Gastroesophageal sphincter (tissue), 4 donors: Measurements from ENCODE around the gene BTBD16. TPM values are rescaled to one million over a fixed set of nuclear protein-coding genes. Genes with fewer than 3 reads are reported as not detected.

Experiments used
- ATAC-seq: fragments of 150-250 bp; one replicate; pipeline ENCODE4 v1.9.1; 2016; ENCODE audit warnings: mild to moderate bottlenecking, moderate library complexity
- H3K27ac ChIP-seq, 4 donors: fragments of 200-600 bp; sonication (generic) in 3 of 4; 1 replicate in 3 of 4; 2 replicates in 1 of 4; pipeline ENCODE4 v1.5.1; 2016 to 2019
- H3K27me3 ChIP-seq: fragments of 200-600 bp; sonication (generic); one replicate; pipeline ENCODE4 v1.5.1; 2019
- H3K36me3 ChIP-seq, 2 donors: fragments of 200-600 bp; sonication (generic); one replicate each; pipeline ENCODE4 v1.5.1; 2019; ENCODE audit warnings: control low read depth in 1 of 2
- H3K4me1 ChIP-seq, 3 donors: fragments of 200-600 bp; sonication (generic); 1 replicate in 2 of 3; 2 replicates in 1 of 3; pipeline ENCODE4 v1.5.1; 2016 to 2019; ENCODE audit warnings: control low read depth in 2 of 3
- H3K4me3 ChIP-seq, 2 donors: fragments of 200-600 bp; sonication (generic); one replicate each; pipeline ENCODE4 v1.5.1; 2019; ENCODE audit warnings: mild to moderate bottlenecking in 1 of 2, moderate library complexity in 1 of 2
- H3K9me3 ChIP-seq, 3 donors: fragments of 200-600 bp; sonication (generic); one replicate each; pipeline ENCODE4 v1.5.1; 2017 to 2019; ENCODE audit warnings: control low read depth in 2 of 3
- CTCF ChIP-seq, 4 experiments: fragments of 200-600 bp in 2 of 4; fragments of 450-650 bp in 2 of 4; sonication (generic) in 1 of 4; IDR thresholded peaks; one replicate each; pipeline ENCODE4 v1.5.1; 2017 to 2019; ENCODE audit warnings: antibody characterized with exemption in 4 of 4, mild to moderate bottlenecking in 2 of 4, moderate library complexity in 2 of 4
- EP300 ChIP-seq: sonication (generic); formaldehyde crosslinking; IDR thresholded peaks from one replicate; pipeline ENCODE4 v1.6.1; 2017; ENCODE audit warnings: antibody characterized with exemption, mild to moderate bottlenecking
- POLR2A ChIP-seq, 2 donors: fragments of 450-650 bp; IDR thresholded peaks; one replicate each; pipeline ENCODE4 v1.6.1; 2017; ENCODE audit warnings: antibody characterized with exemption in 2 of 2, mild to moderate bottlenecking in 2 of 2, moderate library complexity in 1 of 2
- POLR2AphosphoS5 ChIP-seq: sonication (generic); formaldehyde crosslinking; IDR thresholded peaks from one replicate; pipeline ENCODE4 v1.6.1; 2017; ENCODE audit warnings: antibody characterized with exemption
- WGBS, 2 donors: methylation state at CpG; one replicate each; pipeline ENCODE4 v1.1.5; 2018; ENCODE audit warnings: low coverage in 1 of 2; 5-methylcytosine and 5-hydroxymethylcytosine counted together
- total RNA-seq, 4 donors: library from RNA; depleted of rRNA; stranded (reverse); fragments of >200 nt; gene quantifications; one replicate each; pipeline ENCODE4 v1.1.0, GENCODE V29; 2016

BTBD16 gene
- total RNA-seq, 4 donors from 2014 or later: not detected

GRCh38 chr10:122249991-122250750 lies 20.9 kb upstream of the BTBD16 start:
- H3K4me3 ChIP-seq: no peak overlapping the region
- H3K27ac ChIP-seq: no peak overlapping the region
- no peak for TF ChIP-seq POLR2A (IDR thresholded peaks at IDR 0.05)
- no peak for TF ChIP-seq EP300
- TF ChIP-seq CTCF (IDR thresholded peaks at IDR 0.05): no peak
- TF ChIP-seq POLR2AphosphoS5: no peak
- peaks cover 0 to 91% of the 10 kb centered on the region in 2 donors for H3K36me3 ChIP-seq
- peaks cover 0 to 11% (median 0%) of the 10 kb centered on the region in 3 donors for H3K4me1 ChIP-seq
- H3K27me3 ChIP-seq: no peaks in the 10 kb centered on the region
- no peak for ATAC-seq
- H3K9me3 ChIP-seq: no peaks in the 10 kb centered on the region
- WGBS, 2 donors: 89 to 100% methylated on average over 1 to 2 of the region's 10 CpGs

DNA sequence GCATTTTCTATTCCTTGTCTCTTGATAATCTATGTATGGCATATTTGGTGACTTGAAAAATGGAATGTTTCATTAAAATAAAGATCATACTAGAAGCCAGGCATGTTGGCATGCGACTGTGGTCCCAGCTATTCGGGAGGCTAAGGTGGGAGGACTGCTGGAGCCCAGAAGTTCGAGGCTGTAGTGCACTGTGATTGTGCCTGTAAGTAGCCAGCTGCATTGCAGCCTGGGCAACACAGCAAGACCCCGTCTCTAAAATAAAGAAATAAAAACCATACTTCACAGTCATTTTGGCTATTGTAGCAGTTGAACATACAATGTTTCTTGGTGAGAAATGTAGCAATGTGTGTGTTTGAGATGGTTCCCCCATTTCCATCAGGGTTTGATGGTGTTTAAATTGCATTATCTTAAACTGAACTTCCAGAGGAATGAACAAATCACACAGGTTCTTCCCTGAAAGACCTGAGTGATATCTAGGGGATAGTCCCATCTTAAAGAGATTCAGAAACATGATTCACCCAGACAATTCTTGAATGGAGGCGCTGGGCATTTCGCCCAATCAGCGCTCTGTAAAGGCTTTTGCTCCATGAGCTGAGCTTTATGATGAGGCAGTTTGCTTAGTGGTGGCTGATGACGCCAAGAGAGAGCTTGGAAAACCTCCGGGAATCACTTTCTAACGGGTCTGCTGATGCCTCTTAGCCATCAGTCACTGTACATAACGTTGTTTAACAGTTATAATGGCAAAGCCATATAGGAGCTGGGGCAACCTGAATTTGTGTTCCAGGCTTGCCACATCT lies 19.4 kb upstream of the BTBD16 start:
- Histone ChIP-seq H3K9me3 (no peaks in the 10 kb centered on the region), H3K4me3 (no peak overlapping the region), H3K36me3 (peaks cover 0 to 89% of the 10 kb centered on the region in 2 donors), H3K27me3 (no peaks in the 10 kb centered on the region), H3K4me1 (peaks cover 0 to 11% (median 0%) of the 10 kb centered on the region in 3 donors), H3K27ac (no peak overlapping the region)
- ATAC-seq: no peak
- TF ChIP-seq POLR2AphosphoS5 (no peak), CTCF (IDR thresholded peaks at IDR 0.05) (no peak), POLR2A (IDR thresholded peaks at IDR 0.05) (no peak), EP300 (no peak)
- 91 to 93% methylated on average over 5 to 8 of the region's 11 CpGs for WGBS, 2 donors

DNA sequence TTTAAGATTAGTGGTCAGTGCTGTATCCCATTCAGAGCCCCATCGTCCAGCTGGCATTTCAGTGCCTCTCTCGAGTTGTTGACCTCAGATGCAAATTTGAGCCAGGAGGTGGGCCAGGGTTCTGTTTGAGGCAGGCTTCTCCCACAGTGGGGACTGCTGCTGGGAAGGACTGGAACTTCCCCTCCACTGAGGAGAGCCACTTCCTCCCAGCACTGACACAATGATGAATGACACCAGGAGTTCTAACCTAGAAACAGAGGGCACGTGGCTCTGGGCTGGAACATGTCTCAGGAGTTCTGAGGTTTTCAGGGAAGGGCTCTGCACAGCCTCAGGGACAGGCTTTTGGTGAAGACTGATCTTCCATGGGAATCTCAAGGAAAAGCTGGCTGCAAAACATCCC lies 18.3 kb upstream of the BTBD16 start:
- H3K4me3 ChIP-seq: no peak overlapping the region
- peaks cover 0 to 79% of the 10 kb centered on the region in 2 donors for H3K36me3 ChIP-seq
- peaks cover 0 to 12% (median 0%) of the 10 kb centered on the region in 3 donors for H3K4me1 ChIP-seq
- peak overlapping the region in 3 of 4 donors; percentile 30 to 55 (median 32) for H3K27ac ChIP-seq
- WGBS, 2 donors: no CpG with 5 or more reads among the region's 3 CpGs
- H3K9me3 ChIP-seq: no peaks in the 10 kb centered on the region
- H3K27me3 ChIP-seq: no peaks in the 10 kb centered on the region
- peak; percentile 48 for TF ChIP-seq POLR2AphosphoS5
- TF ChIP-seq POLR2A (IDR thresholded peaks at IDR 0.05): no peak
- peak; percentile 29 for ATAC-seq

GRCh38 chr10:122253605-122254004 lies 17.5 kb upstream of the BTBD16 start:
- Histone ChIP-seq H3K27me3 (no peaks in the 10 kb centered on the region), H3K4me3 (no peak overlapping the region), H3K36me3 (peaks cover 0 to 76% of the 10 kb centered on the region in 2 donors), H3K4me1 (peaks cover 0 to 20% (median 1%) of the 10 kb centered on the region in 3 donors), H3K27ac (peak overlapping the region in 2 of 4 donors; percentile 30 to 55), H3K9me3 (no peaks in the 10 kb centered on the region)
- ATAC-seq: no peak
- 100% methylated on average over 2 of the region's 2 CpGs; no CpG with 5 or more reads in 1 of the 2 donors for WGBS, 2 donors
- TF ChIP-seq EP300 (no peak), POLR2AphosphoS5 (no peak), CTCF (IDR thresholded peaks at IDR 0.05) (no peak), POLR2A (IDR thresholded peaks at IDR 0.05) (no peak)

- Histone ChIP-seq H3K27ac (no peak overlapping the region), H3K4me3 (no peak overlapping the region), H3K36me3 (peaks cover 0 to 68% of the 10 kb centered on the region in 2 donors), H3K27me3 (no peaks in the 10 kb centered on the region), H3K9me3 (no peaks in the 10 kb centered on the region), H3K4me1 (peaks cover 0 to 25% (median 4%) of the 10 kb centered on the region in 3 donors)
- WGBS, 2 donors: 84% methylated on average over 3 of the region's 5 CpGs; no CpG with 5 or more reads in 1 of the 2 donors
- TF ChIP-seq EP300 (no peak), CTCF (IDR thresholded peaks at IDR 0.05) (no peak), POLR2AphosphoS5 (no peak), POLR2A (IDR thresholded peaks at IDR 0.05) (no peak)
- ATAC-seq: no peak
Observed at GRCh38 chr10:122254831-122255230, 16.3 kb upstream of the BTBD16 start.
